ENCODE results near the gene KCNK2. TPM values are rescaled to one million over a fixed set of nuclear protein-coding genes. Genes with fewer than 3 reads are reported as not detected.

The KCNK2 gene
- total RNA-seq, 1 experiment from 2014 or later, result 0.15 TPM

DNA sequence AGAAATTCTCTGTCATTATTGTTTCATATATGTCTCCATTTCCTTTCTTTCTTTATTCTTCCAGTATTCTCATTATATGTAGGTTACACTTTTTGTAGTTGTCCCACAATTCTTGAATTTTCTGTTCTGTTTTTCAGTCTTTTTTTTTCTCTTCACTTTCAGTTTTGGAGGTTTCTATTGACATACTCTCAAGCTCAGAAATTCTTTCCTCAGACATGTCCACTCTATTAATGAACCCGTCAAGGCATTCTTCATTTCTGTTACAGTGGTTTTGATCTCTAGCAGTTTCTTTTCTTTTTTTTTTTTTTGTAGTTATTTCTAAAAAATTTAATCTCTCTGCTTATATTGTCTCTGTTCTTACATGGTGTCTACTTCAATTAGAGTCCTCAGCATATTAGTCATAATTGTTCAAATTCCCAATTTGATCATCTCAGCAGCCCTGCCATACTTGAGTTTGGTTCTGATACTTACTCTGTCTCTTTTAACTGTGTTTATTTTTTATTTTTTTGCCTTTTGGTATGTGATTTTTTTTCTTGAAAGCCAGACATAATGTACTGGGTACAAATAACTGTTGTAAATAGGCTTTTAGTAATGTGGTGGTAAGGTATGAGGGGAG lies 49.5 kb upstream of the KCNK2 start:
- POLR2A ChIA-PET, result no interaction called here
- ATAC-seq (no peak), DNase-seq (ENCODE audit: low spot score) (no peak)
- Mint-ChIP-seq H3K9me3 (no peaks in the 10 kb centered on the region), H3K27me3 (ENCODE audit: low read depth) (no peaks in the 10 kb centered on the region), H3K4me1 (no peaks in the 10 kb centered on the region), H3K27ac (no peak overlapping the region), H3K4me3 (no peak overlapping the region), H3K36me3 (no peaks in the 10 kb centered on the region)
- TF ChIP-seq, protein P1, sequence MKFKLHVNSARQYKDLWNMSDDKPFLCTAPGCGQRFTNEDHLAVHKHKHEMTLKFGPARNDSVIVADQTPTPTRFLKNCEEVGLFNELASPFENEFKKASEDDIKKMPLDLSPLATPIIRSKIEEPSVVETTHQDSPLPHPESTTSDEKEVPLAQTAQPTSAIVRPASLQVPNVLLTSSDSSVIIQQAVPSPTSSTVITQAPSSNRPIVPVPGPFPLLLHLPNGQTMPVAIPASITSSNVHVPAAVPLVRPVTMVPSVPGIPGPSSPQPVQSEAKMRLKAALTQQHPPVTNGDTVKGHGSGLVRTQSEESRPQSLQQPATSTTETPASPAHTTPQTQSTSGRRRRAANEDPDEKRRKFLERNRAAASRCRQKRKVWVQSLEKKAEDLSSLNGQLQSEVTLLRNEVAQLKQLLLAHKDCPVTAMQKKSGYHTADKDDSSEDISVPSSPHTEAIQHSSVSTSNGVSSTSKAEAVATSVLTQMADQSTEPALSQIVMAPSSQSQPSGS (CRISPR knock-in tag; IDR thresholded peaks at IDR 0.05; ENCODE audit: borderline replicate concordance, low read depth), result no peak
- no peak for TF ChIP-seq SMAD4 (CRISPR knock-in tag; IDR thresholded peaks at IDR 0.05)
- TF ChIP-seq, protein P2, sequence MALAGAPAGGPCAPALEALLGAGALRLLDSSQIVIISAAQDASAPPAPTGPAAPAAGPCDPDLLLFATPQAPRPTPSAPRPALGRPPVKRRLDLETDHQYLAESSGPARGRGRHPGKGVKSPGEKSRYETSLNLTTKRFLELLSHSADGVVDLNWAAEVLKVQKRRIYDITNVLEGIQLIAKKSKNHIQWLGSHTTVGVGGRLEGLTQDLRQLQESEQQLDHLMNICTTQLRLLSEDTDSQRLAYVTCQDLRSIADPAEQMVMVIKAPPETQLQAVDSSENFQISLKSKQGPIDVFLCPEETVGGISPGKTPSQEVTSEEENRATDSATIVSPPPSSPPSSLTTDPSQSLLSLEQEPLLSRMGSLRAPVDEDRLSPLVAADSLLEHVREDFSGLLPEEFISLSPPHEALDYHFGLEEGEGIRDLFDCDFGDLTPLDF (CRISPR knock-in tag; IDR thresholded peaks at IDR 0.05), result no peak
- TF ChIP-seq, protein P3, sequence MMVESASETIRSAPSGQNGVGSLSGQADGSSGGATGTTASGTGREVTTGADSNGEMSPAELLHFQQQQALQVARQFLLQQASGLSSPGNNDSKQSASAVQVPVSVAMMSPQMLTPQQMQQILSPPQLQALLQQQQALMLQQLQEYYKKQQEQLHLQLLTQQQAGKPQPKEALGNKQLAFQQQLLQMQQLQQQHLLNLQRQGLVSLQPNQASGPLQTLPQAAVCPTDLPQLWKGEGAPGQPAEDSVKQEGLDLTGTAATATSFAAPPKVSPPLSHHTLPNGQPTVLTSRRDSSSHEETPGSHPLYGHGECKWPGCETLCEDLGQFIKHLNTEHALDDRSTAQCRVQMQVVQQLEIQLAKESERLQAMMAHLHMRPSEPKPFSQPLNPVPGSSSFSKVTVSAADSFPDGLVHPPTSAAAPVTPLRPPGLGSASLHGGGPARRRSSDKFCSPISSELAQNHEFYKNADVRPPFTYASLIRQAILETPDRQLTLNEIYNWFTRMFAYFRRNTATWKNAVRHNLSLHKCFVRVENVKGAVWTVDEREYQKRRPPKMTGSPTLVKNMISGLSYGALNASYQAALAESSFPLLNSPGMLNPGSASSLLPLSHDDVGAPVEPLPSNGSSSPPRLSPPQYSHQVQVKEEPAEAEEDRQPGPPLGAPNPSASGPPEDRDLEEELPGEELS (CRISPR knock-in tag; IDR thresholded peaks at IDR 0.05), result no peak
- TF ChIP-seq CREB1 (CRISPR knock-in tag; IDR thresholded peaks at IDR 0.05), result no peak
- TF ChIP-seq, protein P4, sequence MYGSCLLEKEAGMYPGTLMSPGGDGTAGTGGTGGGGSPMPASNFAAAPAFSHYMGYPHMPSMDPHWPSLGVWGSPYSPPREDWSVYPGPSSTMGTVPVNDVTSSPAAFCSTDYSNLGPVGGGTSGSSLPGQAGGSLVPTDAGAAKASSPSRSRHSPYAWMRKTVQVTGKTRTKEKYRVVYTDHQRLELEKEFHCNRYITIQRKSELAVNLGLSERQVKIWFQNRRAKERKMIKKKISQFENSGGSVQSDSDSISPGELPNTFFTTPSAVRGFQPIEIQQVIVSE (CRISPR knock-in tag; IDR thresholded peaks at IDR 0.05; ENCODE audit: borderline replicate concordance), result no peak
- TF ChIP-seq, protein P5, sequence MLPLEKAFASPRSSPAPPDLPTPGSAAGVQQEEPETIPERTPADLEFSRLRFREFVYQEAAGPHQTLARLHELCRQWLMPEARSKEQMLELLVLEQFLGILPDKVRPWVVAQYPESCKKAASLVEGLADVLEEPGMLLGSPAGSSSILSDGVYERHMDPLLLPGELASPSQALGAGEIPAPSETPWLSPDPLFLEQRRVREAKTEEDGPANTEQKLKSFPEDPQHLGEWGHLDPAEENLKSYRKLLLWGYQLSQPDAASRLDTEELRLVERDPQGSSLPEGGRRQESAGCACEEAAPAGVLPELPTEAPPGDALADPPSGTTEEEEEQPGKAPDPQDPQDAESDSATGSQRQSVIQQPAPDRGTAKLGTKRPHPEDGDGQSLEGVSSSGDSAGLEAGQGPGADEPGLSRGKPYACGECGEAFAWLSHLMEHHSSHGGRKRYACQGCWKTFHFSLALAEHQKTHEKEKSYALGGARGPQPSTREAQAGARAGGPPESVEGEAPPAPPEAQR (CRISPR knock-in tag; IDR thresholded peaks at IDR 0.05), result no peak
- TF ChIP-seq NFE2L1 (CRISPR knock-in tag; IDR thresholded peaks at IDR 0.05), result no peak
- TF ChIP-seq, protein P6, sequence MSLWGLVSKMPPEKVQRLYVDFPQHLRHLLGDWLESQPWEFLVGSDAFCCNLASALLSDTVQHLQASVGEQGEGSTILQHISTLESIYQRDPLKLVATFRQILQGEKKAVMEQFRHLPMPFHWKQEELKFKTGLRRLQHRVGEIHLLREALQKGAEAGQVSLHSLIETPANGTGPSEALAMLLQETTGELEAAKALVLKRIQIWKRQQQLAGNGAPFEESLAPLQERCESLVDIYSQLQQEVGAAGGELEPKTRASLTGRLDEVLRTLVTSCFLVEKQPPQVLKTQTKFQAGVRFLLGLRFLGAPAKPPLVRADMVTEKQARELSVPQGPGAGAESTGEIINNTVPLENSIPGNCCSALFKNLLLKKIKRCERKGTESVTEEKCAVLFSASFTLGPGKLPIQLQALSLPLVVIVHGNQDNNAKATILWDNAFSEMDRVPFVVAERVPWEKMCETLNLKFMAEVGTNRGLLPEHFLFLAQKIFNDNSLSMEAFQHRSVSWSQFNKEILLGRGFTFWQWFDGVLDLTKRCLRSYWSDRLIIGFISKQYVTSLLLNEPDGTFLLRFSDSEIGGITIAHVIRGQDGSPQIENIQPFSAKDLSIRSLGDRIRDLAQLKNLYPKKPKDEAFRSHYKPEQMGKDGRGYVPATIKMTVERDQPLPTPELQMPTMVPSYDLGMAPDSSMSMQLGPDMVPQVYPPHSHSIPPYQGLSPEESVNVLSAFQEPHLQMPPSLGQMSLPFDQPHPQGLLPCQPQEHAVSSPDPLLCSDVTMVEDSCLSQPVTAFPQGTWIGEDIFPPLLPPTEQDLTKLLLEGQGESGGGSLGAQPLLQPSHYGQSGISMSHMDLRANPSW (CRISPR knock-in tag; conservative IDR thresholded peaks at IDR 0.05; ENCODE audit: low read depth), result no peak
- TF ChIP-seq, protein P7, sequence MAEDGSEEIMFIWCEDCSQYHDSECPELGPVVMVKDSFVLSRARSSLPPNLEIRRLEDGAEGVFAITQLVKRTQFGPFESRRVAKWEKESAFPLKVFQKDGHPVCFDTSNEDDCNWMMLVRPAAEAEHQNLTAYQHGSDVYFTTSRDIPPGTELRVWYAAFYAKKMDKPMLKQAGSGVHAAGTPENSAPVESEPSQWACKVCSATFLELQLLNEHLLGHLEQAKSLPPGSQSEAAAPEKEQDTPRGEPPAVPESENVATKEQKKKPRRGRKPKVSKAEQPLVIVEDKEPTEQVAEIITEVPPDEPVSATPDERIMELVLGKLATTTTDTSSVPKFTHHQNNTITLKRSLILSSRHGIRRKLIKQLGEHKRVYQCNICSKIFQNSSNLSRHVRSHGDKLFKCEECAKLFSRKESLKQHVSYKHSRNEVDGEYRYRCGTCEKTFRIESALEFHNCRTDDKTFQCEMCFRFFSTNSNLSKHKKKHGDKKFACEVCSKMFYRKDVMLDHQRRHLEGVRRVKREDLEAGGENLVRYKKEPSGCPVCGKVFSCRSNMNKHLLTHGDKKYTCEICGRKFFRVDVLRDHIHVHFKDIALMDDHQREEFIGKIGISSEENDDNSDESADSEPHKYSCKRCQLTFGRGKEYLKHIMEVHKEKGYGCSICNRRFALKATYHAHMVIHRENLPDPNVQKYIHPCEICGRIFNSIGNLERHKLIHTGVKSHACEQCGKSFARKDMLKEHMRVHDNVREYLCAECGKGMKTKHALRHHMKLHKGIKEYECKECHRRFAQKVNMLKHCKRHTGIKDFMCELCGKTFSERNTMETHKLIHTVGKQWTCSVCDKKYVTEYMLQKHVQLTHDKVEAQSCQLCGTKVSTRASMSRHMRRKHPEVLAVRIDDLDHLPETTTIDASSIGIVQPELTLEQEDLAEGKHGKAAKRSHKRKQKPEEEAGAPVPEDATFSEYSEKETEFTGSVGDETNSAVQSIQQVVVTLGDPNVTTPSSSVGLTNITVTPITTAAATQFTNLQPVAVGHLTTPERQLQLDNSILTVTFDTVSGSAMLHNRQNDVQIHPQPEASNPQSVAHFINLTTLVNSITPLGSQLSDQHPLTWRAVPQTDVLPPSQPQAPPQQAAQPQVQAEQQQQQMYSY (CRISPR knock-in tag; IDR thresholded peaks at IDR 0.05), result no peak
- TF ChIP-seq, protein P8, sequence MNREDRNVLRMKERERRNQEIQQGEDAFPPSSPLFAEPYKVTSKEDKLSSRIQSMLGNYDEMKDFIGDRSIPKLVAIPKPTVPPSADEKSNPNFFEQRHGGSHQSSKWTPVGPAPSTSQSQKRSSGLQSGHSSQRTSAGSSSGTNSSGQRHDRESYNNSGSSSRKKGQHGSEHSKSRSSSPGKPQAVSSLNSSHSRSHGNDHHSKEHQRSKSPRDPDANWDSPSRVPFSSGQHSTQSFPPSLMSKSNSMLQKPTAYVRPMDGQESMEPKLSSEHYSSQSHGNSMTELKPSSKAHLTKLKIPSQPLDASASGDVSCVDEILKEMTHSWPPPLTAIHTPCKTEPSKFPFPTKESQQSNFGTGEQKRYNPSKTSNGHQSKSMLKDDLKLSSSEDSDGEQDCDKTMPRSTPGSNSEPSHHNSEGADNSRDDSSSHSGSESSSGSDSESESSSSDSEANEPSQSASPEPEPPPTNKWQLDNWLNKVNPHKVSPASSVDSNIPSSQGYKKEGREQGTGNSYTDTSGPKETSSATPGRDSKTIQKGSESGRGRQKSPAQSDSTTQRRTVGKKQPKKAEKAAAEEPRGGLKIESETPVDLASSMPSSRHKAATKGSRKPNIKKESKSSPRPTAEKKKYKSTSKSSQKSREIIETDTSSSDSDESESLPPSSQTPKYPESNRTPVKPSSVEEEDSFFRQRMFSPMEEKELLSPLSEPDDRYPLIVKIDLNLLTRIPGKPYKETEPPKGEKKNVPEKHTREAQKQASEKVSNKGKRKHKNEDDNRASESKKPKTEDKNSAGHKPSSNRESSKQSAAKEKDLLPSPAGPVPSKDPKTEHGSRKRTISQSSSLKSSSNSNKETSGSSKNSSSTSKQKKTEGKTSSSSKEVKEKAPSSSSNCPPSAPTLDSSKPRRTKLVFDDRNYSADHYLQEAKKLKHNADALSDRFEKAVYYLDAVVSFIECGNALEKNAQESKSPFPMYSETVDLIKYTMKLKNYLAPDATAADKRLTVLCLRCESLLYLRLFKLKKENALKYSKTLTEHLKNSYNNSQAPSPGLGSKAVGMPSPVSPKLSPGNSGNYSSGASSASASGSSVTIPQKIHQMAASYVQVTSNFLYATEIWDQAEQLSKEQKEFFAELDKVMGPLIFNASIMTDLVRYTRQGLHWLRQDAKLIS (CRISPR knock-in tag; IDR thresholded peaks at IDR 0.05; ENCODE audit: borderline replicate concordance), result no peak
- no peak for TF ChIP-seq TCF7 (CRISPR knock-in tag; IDR thresholded peaks at IDR 0.05; ENCODE audit: low read depth)
- no peak for TF ChIP-seq NFYB (CRISPR knock-in tag; conservative IDR thresholded peaks at IDR 0.05; ENCODE audit: low read depth)
- TF ChIP-seq, protein P9, sequence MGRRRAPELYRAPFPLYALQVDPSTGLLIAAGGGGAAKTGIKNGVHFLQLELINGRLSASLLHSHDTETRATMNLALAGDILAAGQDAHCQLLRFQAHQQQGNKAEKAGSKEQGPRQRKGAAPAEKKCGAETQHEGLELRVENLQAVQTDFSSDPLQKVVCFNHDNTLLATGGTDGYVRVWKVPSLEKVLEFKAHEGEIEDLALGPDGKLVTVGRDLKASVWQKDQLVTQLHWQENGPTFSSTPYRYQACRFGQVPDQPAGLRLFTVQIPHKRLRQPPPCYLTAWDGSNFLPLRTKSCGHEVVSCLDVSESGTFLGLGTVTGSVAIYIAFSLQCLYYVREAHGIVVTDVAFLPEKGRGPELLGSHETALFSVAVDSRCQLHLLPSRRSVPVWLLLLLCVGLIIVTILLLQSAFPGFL (CRISPR knock-in tag; IDR thresholded peaks at IDR 0.05; ENCODE audit: borderline replicate concordance), result no peak
- TF ChIP-seq ATF1 (CRISPR knock-in tag; IDR thresholded peaks at IDR 0.05), result no peak
- no peak for TF ChIP-seq TP53 (CRISPR knock-in tag; IDR thresholded peaks at IDR 0.05)
- TF ChIP-seq PRRX2 (CRISPR knock-in tag; IDR thresholded peaks at IDR 0.05), result no peak
- CTCF ChIA-PET, result no interaction called here
